ENCODE measurements around the gene CHIA. TPM values are rescaled to one million over a fixed set of nuclear protein-coding genes. Genes with fewer than 3 reads are reported as not detected.

CHIA gene
- total RNA-seq, 2 donors from 2014 or later: not detected

- H3K36me3 Mint-ChIP-seq (ENCODE audit: low read depth): no peaks in the 10 kb centered on the region
- Histone ChIP-seq H3K36me3 (ENCODE audit: control insufficient read depth, insufficient read depth, low read length) (no peaks in the 10 kb centered on the region), H3K4me3 (ENCODE audit: low read length) (no peak overlapping the region), H3K9ac (ENCODE audit: extremely low read depth, low read length, poor library complexity, severe bottlenecking) (no peak overlapping the region), H3K27ac (ENCODE audit: low read depth, low read length) (no peak overlapping the region), H3K9me3 (ENCODE audit: control insufficient read depth, low read length) (peaks cover 21% of the 10 kb centered on the region), H3K27me3 (ENCODE audit: control insufficient read depth, insufficient read depth, low read length, poor library complexity, severe bottlenecking) (no peaks in the 10 kb centered on the region), H3K4me1 (ENCODE audit: control insufficient read depth, insufficient read depth, low read length) (peaks cover 13% of the 10 kb centered on the region)
- DNase-seq: no peak
- H3K4me1 Mint-ChIP-seq: peaks cover 12% of the 10 kb centered on the region
- no peak overlapping the region for H3K27ac Mint-ChIP-seq
- no peak for TF ChIP-seq CTCF (conservative IDR thresholded peaks at IDR 0.05)
- peaks cover 6% of the 10 kb centered on the region for H3K27me3 Mint-ChIP-seq (ENCODE audit: insufficient read depth)
- H3K9me3 Mint-ChIP-seq: peaks cover 10% of the 10 kb centered on the region
- no peak overlapping the region for H3K4me3 Mint-ChIP-seq
These were observed 10.4 kb upstream of the CHIA start for GRCh38 chr1:111280267-111280666.

- TF ChIP-seq CTCF (conservative IDR thresholded peaks at IDR 0.05): no peak
- no peak overlapping the region for H3K4me3 ChIP-seq (ENCODE audit: low read length)
- H3K4me1 ChIP-seq (ENCODE audit: control insufficient read depth, insufficient read depth, low read length): peaks cover 18% of the 10 kb centered on the region
- no peaks in the 10 kb centered on the region for H3K27me3 ChIP-seq (ENCODE audit: control insufficient read depth, insufficient read depth, low read length, poor library complexity, severe bottlenecking)
- H3K9ac ChIP-seq (ENCODE audit: extremely low read depth, low read length, poor library complexity, severe bottlenecking): no peak overlapping the region
- no peak overlapping the region for H3K27ac ChIP-seq (ENCODE audit: low read depth, low read length)
- no peaks in the 10 kb centered on the region for H3K36me3 Mint-ChIP-seq (ENCODE audit: low read depth)
- H3K4me3 Mint-ChIP-seq: no peak overlapping the region
- peaks cover 12% of the 10 kb centered on the region for H3K4me1 Mint-ChIP-seq
- no peak overlapping the region for H3K27ac Mint-ChIP-seq
- H3K9me3 ChIP-seq (ENCODE audit: control insufficient read depth, low read length): peaks cover 17% of the 10 kb centered on the region
- H3K27me3 Mint-ChIP-seq (ENCODE audit: insufficient read depth): peaks cover 6% of the 10 kb centered on the region
- DNase-seq: no peak
- WGBS, 2 experiments (ENCODE audit: insufficient coverage in 1 of 2, insufficient read length in 1 of 2): 92 to 97% methylated on average over 5 of the region's 5 CpGs
- H3K36me3 ChIP-seq (ENCODE audit: control insufficient read depth, insufficient read depth, low read length): no peaks in the 10 kb centered on the region
- peaks cover 7% of the 10 kb centered on the region for H3K9me3 Mint-ChIP-seq
These were observed 9.2 kb upstream of the CHIA start for GRCh38 chr1:111281411-111281810.

- Histone ChIP-seq H3K27ac (ENCODE audit: low read depth, low read length) (no peak overlapping the region), H3K9me3 (ENCODE audit: control insufficient read depth, low read length) (peaks cover under 1% of the 10 kb centered on the region), H3K27me3 (ENCODE audit: control insufficient read depth, insufficient read depth, low read length, poor library complexity, severe bottlenecking) (no peaks in the 10 kb centered on the region), H3K4me1 (ENCODE audit: control insufficient read depth, insufficient read depth, low read length) (peaks cover 20% of the 10 kb centered on the region), H3K9ac (ENCODE audit: extremely low read depth, low read length, poor library complexity, severe bottlenecking) (no peak overlapping the region), H3K4me3 (ENCODE audit: low read length) (no peak overlapping the region), H3K36me3 (ENCODE audit: control insufficient read depth, insufficient read depth, low read length) (no peaks in the 10 kb centered on the region)
- H3K27ac Mint-ChIP-seq: no peak overlapping the region
- peaks cover 12% of the 10 kb centered on the region for H3K4me1 Mint-ChIP-seq
- H3K27me3 Mint-ChIP-seq (ENCODE audit: insufficient read depth): peaks cover 5% of the 10 kb centered on the region
- no peak overlapping the region for H3K4me3 Mint-ChIP-seq
- no peaks in the 10 kb centered on the region for H3K9me3 Mint-ChIP-seq
- no peak for DNase-seq
- H3K36me3 Mint-ChIP-seq (ENCODE audit: low read depth): no peaks in the 10 kb centered on the region
- no peak for TF ChIP-seq CTCF (conservative IDR thresholded peaks at IDR 0.05)
These were observed 6.8 kb upstream of the CHIA start for GRCh38 chr1:111283838-111284237.
